Mucosa of descending colon (tissue), 3 donors: Measurements from ENCODE around the gene G6PC3. TPM values are rescaled to one million over a fixed set of nuclear protein-coding genes. Genes with fewer than 3 reads are reported as not detected.
A peak's percentile ranks its signal among the peaks of the same experiment; 100 is the strongest.
"Not testable (repeated sequence)": the region's sequence is repeated elsewhere in the genome, so short reads cannot be mapped to it uniquely, and the experiment has no call there.

ENCODE experiments used
- ATAC-seq: fragments of 200-7000 bp; cut with Tn5 transposase; one replicate; pipeline ENCODE4 v1.9.1; 2020; ENCODE audit warnings: mild to moderate bottlenecking, moderate library complexity
- DNase-seq, 3 donors: peaks; one replicate each; pipeline ENCODE4 v3.0.0-alpha.2; 2020
- H3K36me3 ChIP-seq: fragments of 200-600 bp; one replicate; pipeline ENCODE4 v1.8.0; 2021; ENCODE audit warnings: low read depth, mild to moderate bottlenecking
- H3K4me1 ChIP-seq: fragments of 200-600 bp; one replicate; pipeline ENCODE4 v1.8.0; 2021; ENCODE audit warnings: low read depth, mild to moderate bottlenecking
- H3K4me3 ChIP-seq: fragments of 200-600 bp; one replicate; pipeline ENCODE4 v1.8.0; 2021; ENCODE audit warnings: mild to moderate bottlenecking
- H3K9me3 ChIP-seq: fragments of 200-600 bp; one replicate; pipeline ENCODE4 v1.8.0; 2021; ENCODE audit warnings: mild to moderate bottlenecking
- intact Hi-C, 2 donors: fragments of 100-400 bp; cut with DNase I in 1 of 2; cut with micrococcal nuclease in 1 of 2; formaldehyde crosslinking; loops; one replicate each; pipeline versions ENCODE4 v1.11.0 to v1.11.1; 2022; cut with DNase I, micrococcal nuclease
- total RNA-seq, 3 donors: library from RNA; stranded (reverse); fragmentation: NEBNext Ultra II Directional in 2 of 3; extraction: Animal tissue kit (Norgen Biotek cat#: 25700) in 2 of 3; gene quantifications; one replicate each; pipeline versions ENCODE4 v1.2.1 to v1.2.4, GENCODE V29; 2021 to 2023
- TF ChIP-seq, protein P1 (sequence below): fragments of 200-600 bp; IDR thresholded peaks from one replicate; pipeline ENCODE4 v1.8.0; 2022; ENCODE audit warnings: antibody characterized with exemption, mild to moderate bottlenecking
- donor health status: DM: no; HTN: no; CAD: no; lungs with moderate emphysema.
- donor health status: DM: no; HTN: no; CAD: no.
- donor health status: DM: no; HTN: yes; CAD: no.

Gene G6PC3
- total RNA-seq, 3 donors from 2014 or later, result 29.5 to 48.1 (median 30.0) TPM

DNA sequence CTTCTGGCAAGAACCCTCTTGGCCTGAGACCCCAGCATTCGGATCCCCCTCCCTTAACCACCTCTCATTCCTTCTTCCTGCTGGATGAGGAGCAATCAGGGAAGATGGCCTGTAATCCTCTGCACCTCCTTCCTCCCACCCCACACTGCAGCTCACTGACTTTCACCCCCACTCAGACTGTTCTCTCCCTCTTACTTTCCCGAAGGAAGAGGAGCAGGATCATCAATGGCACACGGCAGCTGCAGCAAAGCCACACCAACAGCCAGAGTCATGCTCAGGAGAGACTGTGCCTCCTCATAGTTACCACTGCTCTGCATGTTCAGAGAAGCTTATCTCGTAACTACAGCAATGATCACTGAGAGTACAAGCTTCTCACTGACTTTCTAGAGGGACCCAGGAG lies 45.7 kb upstream of the G6PC3 start:
- no peak overlapping the region for H3K4me3 ChIP-seq
- intact Hi-C loops, result no loop called here
- TF ChIP-seq, protein P1, sequence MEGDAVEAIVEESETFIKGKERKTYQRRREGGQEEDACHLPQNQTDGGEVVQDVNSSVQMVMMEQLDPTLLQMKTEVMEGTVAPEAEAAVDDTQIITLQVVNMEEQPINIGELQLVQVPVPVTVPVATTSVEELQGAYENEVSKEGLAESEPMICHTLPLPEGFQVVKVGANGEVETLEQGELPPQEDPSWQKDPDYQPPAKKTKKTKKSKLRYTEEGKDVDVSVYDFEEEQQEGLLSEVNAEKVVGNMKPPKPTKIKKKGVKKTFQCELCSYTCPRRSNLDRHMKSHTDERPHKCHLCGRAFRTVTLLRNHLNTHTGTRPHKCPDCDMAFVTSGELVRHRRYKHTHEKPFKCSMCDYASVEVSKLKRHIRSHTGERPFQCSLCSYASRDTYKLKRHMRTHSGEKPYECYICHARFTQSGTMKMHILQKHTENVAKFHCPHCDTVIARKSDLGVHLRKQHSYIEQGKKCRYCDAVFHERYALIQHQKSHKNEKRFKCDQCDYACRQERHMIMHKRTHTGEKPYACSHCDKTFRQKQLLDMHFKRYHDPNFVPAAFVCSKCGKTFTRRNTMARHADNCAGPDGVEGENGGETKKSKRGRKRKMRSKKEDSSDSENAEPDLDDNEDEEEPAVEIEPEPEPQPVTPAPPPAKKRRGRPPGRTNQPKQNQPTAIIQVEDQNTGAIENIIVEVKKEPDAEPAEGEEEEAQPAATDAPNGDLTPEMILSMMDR, result no peak
- no peaks in the 10 kb centered on the region for H3K36me3 ChIP-seq
- H3K9me3 ChIP-seq, result no peaks in the 10 kb centered on the region
- no peaks in the 10 kb centered on the region for H3K4me1 ChIP-seq
- DNase-seq (peak in 1 of 3 donors; percentile 5), ATAC-seq (no peak)

DNA sequence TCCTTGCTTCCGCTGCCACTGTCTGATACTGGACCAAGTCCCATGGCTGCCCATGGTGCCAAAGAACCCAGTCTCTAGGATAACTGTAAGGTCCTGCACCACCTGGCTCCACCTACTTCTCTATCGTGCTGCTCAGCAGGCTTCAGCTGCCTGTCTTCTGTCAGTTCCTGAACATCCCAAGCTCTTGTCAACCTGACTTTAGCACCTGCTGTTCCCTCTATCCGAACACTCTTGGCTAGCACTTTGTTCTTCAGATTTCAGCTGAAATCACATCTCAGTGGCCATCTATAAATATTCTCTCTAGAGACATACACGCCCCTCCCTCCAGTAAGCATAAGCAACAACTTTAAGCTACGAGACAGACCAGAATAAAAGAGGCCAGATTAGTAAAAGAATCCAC lies 40.8 kb upstream of the G6PC3 start:
- ATAC-seq (no peak), DNase-seq (no peak)
- Histone ChIP-seq H3K4me3 (no peak overlapping the region), H3K9me3 (no peaks in the 10 kb centered on the region), H3K4me1 (no peaks in the 10 kb centered on the region), H3K36me3 (no peaks in the 10 kb centered on the region)
- intact Hi-C loops, result no loop called here
- TF ChIP-seq, protein P1, result no peak

- Histone ChIP-seq H3K36me3 (no peaks in the 10 kb centered on the region), H3K4me3 (no peak overlapping the region), H3K4me1 (no peaks in the 10 kb centered on the region), H3K9me3 (no peaks in the 10 kb centered on the region)
- TF ChIP-seq, protein P1, result no peak
- intact Hi-C loops, result no loop called here
- no peak for DNase-seq
- no peak for ATAC-seq
Observed at GRCh38 chr17:44030482-44030881, 40.1 kb upstream of the G6PC3 start.

GRCh38 chr17:44033861-44034408 lies 36.6 kb upstream of the G6PC3 start:
- Histone ChIP-seq H3K9me3 (no peaks in the 10 kb centered on the region), H3K4me3 (no peak overlapping the region), H3K36me3 (no peaks in the 10 kb centered on the region), H3K4me1 (no peaks in the 10 kb centered on the region)
- ATAC-seq (no peak), DNase-seq (no peak)
- intact Hi-C loops, result no loop called here
- TF ChIP-seq, protein P1, result no peak

- H3K4me1 ChIP-seq, H3K9me3 ChIP-seq, DNase-seq, intact Hi-C loops, H3K4me3 ChIP-seq, H3K36me3 ChIP-seq, ATAC-seq: not testable (repeated sequence)
Observed at GRCh38 chr17:44034688-44035087, 35.8 kb upstream of the G6PC3 start.

DNA sequence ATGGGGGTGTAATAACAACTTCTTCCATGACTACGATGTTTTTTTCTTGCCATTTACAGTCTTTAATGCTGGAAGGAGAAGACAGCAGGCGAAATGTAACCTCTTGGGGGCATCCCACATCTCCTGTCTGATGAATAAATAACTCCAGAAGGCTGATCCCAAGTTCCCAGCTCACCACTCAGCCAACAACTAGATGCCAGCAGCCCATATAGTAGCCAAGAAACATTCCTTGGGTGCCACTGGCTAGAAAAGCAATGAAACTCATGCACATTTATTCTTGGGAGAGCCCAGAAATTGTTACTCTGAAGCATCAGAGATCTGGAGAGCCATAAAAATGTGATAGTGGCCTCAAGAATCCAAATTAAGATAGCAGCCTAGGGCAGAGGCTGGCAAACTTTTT lies 33.1 kb upstream of the G6PC3 start:
- H3K4me1 ChIP-seq, result no peaks in the 10 kb centered on the region

More for the DNA sequence above, 33.1 kb upstream of the G6PC3 start:
- no peak overlapping the region for H3K4me3 ChIP-seq
- intact Hi-C loops, result no loop called here
- no peak for DNase-seq
- H3K36me3 ChIP-seq, result no peaks in the 10 kb centered on the region
- TF ChIP-seq, protein P1, result no peak
- H3K9me3 ChIP-seq, result no peaks in the 10 kb centered on the region
- no peak for ATAC-seq
